RCC 7860 (cell line): ENCODE measurements around the gene DUSP28.

Experiments
- DNase-seq: peaks from one replicate; pipeline ENCODE4 v3.0.0-alpha.2; 2015; ENCODE audit warnings: low spot score
- FAIRE-seq: peaks from 2 replicates; lab custom pipeline; 2012; peaks lifted over from hg19 to GRCh38; lab: Jason Lieb, UNC

DUSP28 gene

GRCh38 chr2:240596491-240596931 lies 36.4 kb downstream of the DUSP28 start:
- DNase-seq (no peak), FAIRE-seq (no peak)

DNA sequence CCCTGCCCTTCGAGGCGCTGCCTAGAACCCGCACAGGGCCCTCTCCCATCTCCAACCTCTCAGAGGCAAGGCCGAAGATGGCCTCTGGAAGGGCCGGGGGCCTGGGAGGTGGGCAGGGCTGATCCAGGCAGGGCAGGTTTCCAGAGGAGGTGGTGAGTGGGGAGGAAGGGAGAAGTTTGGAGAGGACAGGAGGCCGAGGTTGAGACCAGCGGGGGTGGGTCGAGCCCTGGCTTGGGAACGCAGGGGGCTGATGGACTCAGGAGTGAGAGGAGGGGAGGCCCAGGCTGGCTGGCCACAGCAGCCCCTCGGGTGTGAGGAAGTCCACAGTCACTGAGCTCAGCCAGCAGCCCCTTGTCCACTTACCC lies 36.9 kb downstream of the DUSP28 start:
- DNase-seq (no peak), FAIRE-seq (no peak)

DNA sequence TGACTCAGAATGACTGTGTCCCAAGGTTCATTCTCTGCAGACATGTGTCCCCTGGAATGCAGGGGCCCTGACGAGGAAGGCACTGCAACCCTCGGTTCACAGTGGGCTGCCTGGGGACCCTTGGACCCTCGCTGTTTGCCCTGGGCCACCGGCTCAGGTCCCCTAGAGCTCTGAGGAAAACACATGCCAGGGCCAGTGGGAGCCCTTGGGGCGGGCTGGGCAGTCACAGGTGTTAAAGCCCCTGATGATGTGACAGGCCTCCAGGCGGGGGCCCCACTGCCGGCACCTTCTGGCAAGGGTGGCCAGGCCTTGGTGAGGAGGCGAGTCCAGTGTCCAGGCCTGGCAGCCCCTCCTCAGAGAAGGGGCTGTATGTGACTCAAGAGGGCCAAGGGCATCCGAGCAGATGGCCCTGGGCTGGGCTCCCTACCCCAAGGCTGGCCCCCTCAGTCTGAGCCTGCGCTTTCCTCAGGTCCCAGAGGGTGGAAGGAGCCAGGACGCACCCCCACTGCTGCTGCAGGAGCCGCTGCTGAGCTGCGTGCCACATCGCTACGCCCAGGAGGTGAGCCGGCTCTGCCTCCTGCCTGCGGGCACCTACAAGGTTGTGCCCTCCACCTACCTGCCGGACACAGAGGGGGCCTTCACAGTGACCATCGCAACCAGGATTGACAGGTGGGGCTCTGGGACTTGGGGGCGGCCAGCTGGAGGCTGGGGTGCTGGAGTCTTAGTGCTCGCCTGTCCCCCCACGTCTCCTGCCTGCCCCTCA lies 37.4 kb downstream of the DUSP28 start:
- DNase-seq = no peak
- FAIRE-seq = no peak

DNA sequence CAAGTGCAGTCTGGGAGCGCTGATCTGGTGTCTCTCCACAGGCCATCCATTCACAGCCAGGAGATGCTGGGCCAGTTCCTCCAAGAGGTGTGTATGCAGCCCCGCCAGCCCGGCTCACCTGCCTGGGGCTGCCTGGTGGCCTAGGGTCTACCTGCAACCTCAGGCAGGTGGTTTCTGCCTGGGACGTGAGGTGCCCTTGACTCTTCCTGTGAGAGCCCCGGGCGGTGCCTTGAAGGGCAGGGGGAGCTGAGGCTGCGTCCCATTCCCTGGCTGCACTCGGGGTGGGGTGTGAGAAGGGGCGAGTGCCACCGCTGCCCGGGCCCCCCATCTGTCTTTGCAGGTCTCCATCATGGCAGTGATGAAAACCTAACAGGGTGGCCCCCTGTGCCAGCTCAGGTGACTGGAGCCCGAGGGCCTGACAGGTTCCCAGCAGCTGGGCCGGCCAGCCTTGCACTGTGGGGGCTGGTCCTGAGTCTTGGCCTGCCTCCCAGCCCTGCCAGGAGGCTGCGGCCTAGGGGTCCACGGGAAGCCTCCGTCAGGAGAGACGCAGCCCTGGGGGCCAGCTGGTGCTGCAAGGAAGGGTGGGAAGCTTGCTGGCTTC lies 38.3 kb downstream of the DUSP28 start:
- FAIRE-seq (no peak), DNase-seq (no peak)

- FAIRE-seq = no peak
- no peak for DNase-seq
Measured at GRCh38 chr2:240599141-240599583, 39.0 kb downstream of the DUSP28 start.

- no peak for FAIRE-seq
- no peak for DNase-seq
Measured at GRCh38 chr2:240600451-240600961, 40.3 kb downstream of the DUSP28 start.

DNA sequence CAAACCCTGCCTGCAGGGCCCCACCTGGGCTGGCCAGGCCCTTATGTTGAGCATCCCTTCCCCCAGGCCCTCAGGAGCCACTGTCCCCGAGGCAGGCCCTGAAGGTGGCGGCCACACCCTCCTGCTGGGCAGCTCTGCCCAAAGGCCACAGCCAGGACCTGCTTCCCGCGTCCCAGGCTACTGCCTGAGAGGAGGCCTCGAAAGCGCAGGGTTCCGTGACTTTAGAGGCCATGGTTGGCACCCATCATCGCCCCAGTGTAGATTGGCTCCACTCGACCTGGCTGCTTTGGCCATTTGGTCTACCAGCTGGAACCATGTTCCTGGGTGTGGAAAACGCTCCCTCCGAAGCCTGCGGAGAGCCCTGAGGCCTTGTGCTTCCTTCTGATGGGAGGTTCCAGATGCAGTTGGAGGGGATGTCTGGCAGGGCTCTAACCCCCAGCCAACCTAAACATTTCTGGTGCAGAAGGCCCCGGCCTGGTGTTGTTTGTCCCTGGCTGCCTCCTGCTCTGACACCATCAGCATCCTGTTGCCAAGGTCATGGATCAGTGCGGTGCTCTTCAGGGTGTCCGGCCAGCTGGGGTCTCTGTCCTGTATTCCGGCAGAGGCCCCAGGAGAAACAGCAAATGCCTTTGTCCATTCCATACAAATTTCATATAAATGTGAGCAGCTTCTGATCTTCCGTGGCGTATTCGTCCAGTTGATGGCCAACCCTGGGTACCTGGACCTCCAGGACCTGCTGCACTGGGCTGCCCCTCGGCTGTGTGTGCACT lies 41.1 kb downstream of the DUSP28 start:
- DNase-seq (no peak), FAIRE-seq (no peak)

DNA sequence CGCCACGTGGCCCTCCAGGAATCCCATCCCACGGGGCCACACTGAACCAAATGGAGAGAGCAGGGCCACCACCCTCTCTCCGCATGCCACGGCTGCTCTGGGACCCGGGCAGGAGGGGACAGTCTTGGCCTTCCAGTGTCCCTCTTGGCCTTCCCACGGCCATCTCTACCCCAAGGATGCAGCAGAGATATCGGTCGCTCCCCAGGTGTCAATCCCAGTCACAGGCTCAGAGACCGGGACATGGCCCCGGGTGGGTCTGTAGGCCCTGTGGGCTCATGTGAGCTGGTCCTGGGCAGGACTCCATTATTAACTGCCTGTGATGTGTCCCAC lies 41.6 kb downstream of the DUSP28 start:
- no peak for FAIRE-seq

DNA sequence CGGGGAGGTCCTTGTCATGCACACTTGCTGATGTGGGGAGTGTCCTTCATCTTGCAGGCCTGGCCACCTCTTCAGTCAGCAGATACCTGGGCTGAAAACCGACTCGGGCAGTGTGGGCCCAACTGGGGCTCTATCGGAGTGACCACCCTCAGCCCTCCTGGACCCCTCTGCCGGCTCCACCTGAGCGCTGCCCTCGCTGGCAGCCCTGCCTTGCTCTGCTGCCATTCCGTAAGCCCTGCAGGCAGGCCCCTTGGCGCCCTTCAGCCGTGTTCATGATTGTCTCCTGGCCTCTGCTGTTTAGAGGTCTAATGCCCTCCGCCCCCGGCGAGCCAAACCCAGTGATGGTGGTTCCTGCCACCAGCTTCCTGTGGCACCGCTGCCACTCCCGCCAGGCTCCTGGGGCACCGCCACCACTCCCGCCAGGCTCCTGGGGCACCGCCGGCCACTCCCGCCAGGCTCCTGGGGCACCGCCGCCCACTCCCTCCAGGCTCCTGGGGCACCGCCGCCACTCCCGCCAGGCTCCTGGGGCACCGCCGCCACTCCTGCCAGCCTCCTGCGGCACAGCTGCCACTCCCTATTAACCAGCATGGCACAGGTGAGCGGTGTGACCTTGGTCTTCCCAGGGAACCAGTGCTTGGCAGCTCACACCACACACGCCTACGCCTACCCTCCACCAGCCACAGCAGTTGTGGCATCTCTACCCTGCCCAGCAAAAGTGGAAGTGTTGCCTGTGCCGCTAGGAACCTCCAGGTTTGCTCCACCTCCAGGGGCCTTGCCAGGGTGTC lies 42.3 kb downstream of the DUSP28 start:
- no peak for FAIRE-seq

More for the DNA sequence above, 41.6 kb downstream of the DUSP28 start:
- no peak for DNase-seq

DNA sequence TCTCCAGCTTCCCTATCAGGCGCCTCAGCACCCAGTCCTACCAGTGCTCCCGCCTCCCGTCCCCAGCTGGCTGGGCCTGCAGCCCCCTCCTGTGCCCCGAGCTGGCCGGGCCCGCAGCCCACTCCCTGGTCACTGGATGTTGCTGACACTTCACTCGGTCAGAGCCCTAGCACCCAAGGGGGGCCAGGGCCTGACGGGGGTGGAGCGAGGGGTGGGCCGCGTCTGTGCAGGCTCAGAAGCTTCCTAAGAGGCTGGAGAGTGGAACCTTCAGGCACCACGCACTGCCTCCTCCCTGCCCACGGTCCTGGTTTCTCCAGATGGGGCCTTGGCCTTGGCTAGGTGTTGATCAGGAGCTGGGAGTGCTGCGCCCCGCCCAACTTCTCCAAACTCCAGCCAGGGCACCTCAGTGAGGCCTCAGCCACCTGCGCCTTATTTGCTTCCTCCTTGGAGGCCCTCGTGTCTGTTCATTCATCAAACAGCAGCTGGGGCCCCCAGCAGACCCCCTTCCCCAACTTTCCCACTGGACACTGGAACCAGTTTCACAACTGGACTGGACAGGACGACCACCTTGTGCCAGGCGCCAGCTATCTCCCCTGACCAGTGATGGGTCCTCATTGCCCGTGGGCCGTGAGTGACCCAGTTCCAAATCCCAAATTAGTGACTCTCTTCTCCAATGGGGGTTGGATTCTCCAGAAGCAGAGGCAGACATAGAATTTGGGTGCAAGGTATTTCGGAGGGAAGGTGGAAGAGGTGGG lies 43.1 kb downstream of the DUSP28 start:
- DNase-seq (no peak), FAIRE-seq (no peak)

More for the DNA sequence above, 42.3 kb downstream of the DUSP28 start:
- no peak for DNase-seq

DNA sequence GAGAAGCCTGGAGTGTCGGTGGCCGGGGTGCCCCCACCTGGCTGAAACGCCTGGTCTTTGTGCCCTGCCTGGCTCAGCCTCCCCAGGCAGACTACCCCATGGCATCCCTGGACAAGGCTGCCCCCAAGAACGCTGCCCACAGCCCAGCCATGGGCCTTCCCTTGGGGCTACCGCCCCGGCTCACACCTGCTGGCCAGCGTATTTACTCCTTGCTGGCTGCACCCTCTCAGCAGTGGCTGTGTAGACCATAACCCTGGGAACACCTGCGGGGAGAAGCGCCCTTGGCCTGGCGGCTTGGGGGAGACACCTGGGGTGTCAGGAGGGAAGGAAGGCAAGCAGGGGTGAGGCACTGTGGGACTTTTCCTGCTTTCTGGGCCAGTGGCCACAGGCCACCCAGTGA lies 43.7 kb downstream of the DUSP28 start:
- FAIRE-seq = no peak

DNA sequence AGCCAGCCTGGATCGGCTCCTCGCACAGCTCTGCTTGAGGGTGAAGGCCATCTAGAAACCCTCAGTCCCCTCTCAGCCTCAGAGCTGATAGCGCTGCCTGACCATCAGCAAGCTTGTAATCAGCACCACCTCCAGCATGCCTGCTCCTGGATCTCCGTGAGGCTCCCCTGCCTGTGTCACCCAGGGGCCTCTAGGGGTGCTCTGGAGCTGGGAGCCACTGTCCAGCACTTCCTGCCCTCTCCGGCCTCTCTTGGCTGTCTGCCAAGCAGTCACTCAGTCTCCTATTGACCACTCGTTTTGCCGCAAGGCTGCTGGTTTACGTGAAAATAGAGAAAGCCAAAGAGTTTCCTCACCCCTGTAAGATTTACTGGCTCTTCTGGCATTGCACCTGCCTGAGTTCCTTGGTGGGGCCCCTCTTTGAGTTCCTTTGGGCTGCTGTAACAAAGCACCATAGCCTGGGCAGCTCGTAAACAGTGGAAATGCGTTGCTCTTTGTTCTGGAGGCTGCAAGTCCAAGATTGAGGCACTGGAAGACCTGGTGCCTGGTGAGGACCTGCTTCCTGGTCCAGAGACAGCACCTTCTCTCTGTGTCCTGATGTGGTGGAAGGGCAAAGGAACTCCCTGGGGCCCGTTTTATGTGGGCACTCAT lies 44.3 kb downstream of the DUSP28 start:
- peak; percentile 82 for DNase-seq
- FAIRE-seq = peak; percentile 57

More for the DNA sequence above, 43.7 kb downstream of the DUSP28 start:
- no peak for DNase-seq

- DNase-seq = no peak
- FAIRE-seq = no peak
Measured at GRCh38 chr2:240604939-240605716, 45.0 kb downstream of the DUSP28 start.

DNA sequence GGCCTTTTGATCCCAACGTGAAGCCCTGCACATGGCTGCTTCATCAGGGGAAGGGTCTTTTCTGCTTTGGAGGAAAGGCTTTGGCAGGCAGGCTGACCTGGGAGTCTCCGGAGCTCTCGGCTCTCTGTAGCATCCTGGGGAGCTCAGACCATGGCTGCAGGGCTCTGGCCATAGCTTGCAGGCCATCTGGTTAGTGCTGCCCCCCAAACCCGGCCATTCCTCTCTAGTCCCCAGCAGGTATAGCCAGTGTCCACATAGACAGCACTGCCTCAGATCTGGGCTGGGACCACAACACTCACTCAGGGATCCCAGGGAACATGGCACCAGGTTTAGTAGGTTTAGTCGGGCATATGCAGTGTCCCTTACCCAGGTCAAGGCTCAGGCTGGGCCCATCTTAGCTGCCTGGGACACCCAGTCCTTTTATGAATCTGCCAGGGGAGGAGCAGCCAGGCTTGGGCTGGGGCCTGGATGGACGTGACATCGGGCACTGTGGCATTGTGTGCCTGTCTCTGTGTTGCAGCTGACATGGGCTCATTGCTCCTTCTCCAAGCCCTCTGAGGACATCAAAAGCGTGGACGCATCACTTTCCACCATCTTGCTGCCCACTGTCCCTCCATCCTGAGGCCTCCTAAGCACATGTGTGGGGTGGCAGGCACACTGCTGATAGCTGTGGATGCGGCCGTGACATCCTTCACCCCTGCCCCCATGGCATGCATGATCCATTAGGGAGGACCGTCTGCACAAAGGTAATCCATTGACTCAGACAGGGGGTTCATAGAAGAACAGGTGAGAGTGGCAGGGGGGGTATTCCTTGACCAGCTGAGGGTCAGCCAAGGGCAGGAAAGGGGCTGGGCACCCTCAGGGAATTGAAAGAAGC lies 45.9 kb downstream of the DUSP28 start:
- FAIRE-seq (no peak), DNase-seq (no peak)

GRCh38 chr2:240611601-240612210 lies 51.5 kb downstream of the DUSP28 start:
- DNase-seq (no peak), FAIRE-seq (no peak)
